Tibial artery (tissue), 4 donors: ENCODE data around the gene ADPGK.

ENCODE experiments used
- DNase-seq, 2 donors: peaks; one replicate each; pipeline ENCODE4 v3.0.0-alpha.2; 2019
- H3K27ac ChIP-seq, 2 donors: fragments of 200-600 bp; sonication (generic) in 1 of 2; 1 replicate in 1 of 2; 2 replicates in 1 of 2; pipeline ENCODE4 v1.5.1; 2018 to 2019; ENCODE audit warnings: mild to moderate bottlenecking in 1 of 2
- H3K27me3 ChIP-seq, 2 donors: fragments of 200-600 bp; sonication (generic) in 1 of 2; one replicate each; pipeline versions ENCODE4 v1.5.1 to v1.6.0; 2016 to 2019
- H3K36me3 ChIP-seq, 3 donors: fragments of 200-600 bp; sonication (generic) in 2 of 3; one replicate each; pipeline ENCODE4 v1.5.1; 2016 to 2019; ENCODE audit warnings: mild to moderate bottlenecking in 2 of 3
- H3K4me1 ChIP-seq, 4 donors: fragments of 200-600 bp; sonication (generic) in 2 of 4; 1 replicate in 3 of 4; 2 replicates in 1 of 4; pipeline ENCODE4 v1.5.1; 2016 to 2019
- H3K4me3 ChIP-seq, 2 donors: fragments of 200-600 bp; sonication (generic) in 1 of 2; 1 replicate in 1 of 2; 2 replicates in 1 of 2; pipeline ENCODE4 v1.5.1; 2018 to 2019; ENCODE audit warnings: mild to moderate bottlenecking in 2 of 2
- H3K9me3 ChIP-seq, 3 donors: fragments of 200-600 bp; sonication (generic) in 1 of 3; one replicate each; pipeline ENCODE4 v1.5.1; 2016 to 2019
- CTCF ChIP-seq, 2 experiments: fragments of 200-600 bp in 1 of 2; fragments of 450-650 bp in 1 of 2; IDR thresholded peaks; one replicate each; pipeline ENCODE4 v1.5.1; 2017 to 2019; ENCODE audit warnings: antibody characterized with exemption in 2 of 2, mild to moderate bottlenecking in 1 of 2, moderate library complexity in 1 of 2
- intact Hi-C: fragments of 100-400 bp; cut with DNase I; formaldehyde crosslinking; loops from one replicate; pipeline ENCODE4 v1.15.0; 2023; ENCODE audit warnings: low total_unique reads

The ADPGK gene

GRCh38 chr15:72783640-72784455 is at the start of gene ADPGK:
ADPGK (minus strand) TSS chr15:72783758; CDS start chr15:72783691, 67 bp downstream.
- Histone ChIP-seq H3K4me3 (peak within 1 kb of the TSS; percentile 97 to 98), H3K9me3 (no peaks in the 10 kb centered on the region), H3K27ac (peak within 1 kb of the TSS; percentile 90 to 95), H3K4me1 (peaks cover 0 to 49% (median 21%) of the 10 kb centered on the region in 4 donors), H3K36me3 (peaks cover 0 to 11% (median 6%) of the 10 kb centered on the region in 3 donors), H3K27me3 (no peaks in the 10 kb centered on the region)
- peak; percentile 35 to 56 for TF ChIP-seq CTCF (IDR thresholded peaks at IDR 0.05)
- DNase-seq, result peak; percentile 86 to 95
- intact Hi-C loops, result loop anchor here (5.0 to 10.0 kb wide), 2 partner anchors 97 to 491 kb away; partner anchors contain the start of genes BBS4 and HIGD2B

- Histone ChIP-seq H3K27ac (peak overlapping the region; percentile 31 to 38), H3K9me3 (no peaks in the 10 kb centered on the region), H3K27me3 (no peaks in the 10 kb centered on the region), H3K4me3 (no peak overlapping the region), H3K4me1 (peaks cover 0 to 19% (median 2%) of the 10 kb centered on the region in 4 donors), H3K36me3 (no peaks in the 10 kb centered on the region)
- TF ChIP-seq CTCF (IDR thresholded peaks at IDR 0.05), result no peak
- intact Hi-C loops, result no loop called here
- no peak for DNase-seq
Observed at GRCh38 chr15:72827226-72827625, 43.7 kb upstream of the ADPGK start.

GRCh38 chr15:72826611-72827010 is 43.1 kb upstream of the ADPGK start:
- DNase-seq, result no peak
- intact Hi-C loops, result no loop called here
- Histone ChIP-seq H3K4me3 (no peak overlapping the region), H3K9me3 (no peaks in the 10 kb centered on the region), H3K36me3 (no peaks in the 10 kb centered on the region), H3K27ac (peak overlapping the region in 1 of 2 donors; percentile 37), H3K27me3 (no peaks in the 10 kb centered on the region), H3K4me1 (peaks cover 0 to 19% (median 2%) of the 10 kb centered on the region in 4 donors)
- no peak for TF ChIP-seq CTCF (IDR thresholded peaks at IDR 0.05)

- intact Hi-C loops, result no loop called here
- no peak for DNase-seq
- H3K9me3 ChIP-seq, result no peaks in the 10 kb centered on the region
- H3K36me3 ChIP-seq, result no peaks in the 10 kb centered on the region
- no peak for TF ChIP-seq CTCF (IDR thresholded peaks at IDR 0.05)
- H3K27ac ChIP-seq, result no peak overlapping the region
- H3K4me1 ChIP-seq, result peaks cover 0 to 19% (median 2%) of the 10 kb centered on the region in 4 donors
- no peak overlapping the region for H3K4me3 ChIP-seq
- no peaks in the 10 kb centered on the region for H3K27me3 ChIP-seq
Observed at GRCh38 chr15:72825829-72826228, 42.3 kb upstream of the ADPGK start.

GRCh38 chr15:72824781-72825180 is 41.2 kb upstream of the ADPGK start:
- H3K27ac ChIP-seq, result no peak overlapping the region
- TF ChIP-seq CTCF (IDR thresholded peaks at IDR 0.05), result no peak
- no peak for DNase-seq
- peaks cover 0 to 19% (median 2%) of the 10 kb centered on the region in 4 donors for H3K4me1 ChIP-seq
- H3K27me3 ChIP-seq, result no peaks in the 10 kb centered on the region
- no peak overlapping the region for H3K4me3 ChIP-seq
- H3K9me3 ChIP-seq, result no peaks in the 10 kb centered on the region
- intact Hi-C loops, result no loop called here
- H3K36me3 ChIP-seq, result no peaks in the 10 kb centered on the region
